K562 (cell line): ENCODE data around the gene KRI1. TPM values are rescaled to one million over a fixed set of nuclear protein-coding genes. Genes with fewer than 3 reads are reported as not detected.

ENCODE experiments used
- EZH2 ChIP-seq: IDR thresholded peaks from 2 replicates; pipeline ENCODE4 v1.6.1; 2012; ENCODE audit warnings: low read depth, mild to moderate bottlenecking, inconsistent platforms, low read length, borderline replicate concordance
- MTA1 ChIP-seq: fragments of 450-650 bp; IDR thresholded peaks from 2 replicates; pipeline ENCODE4 v1.6.1; 2017; ENCODE audit warnings: borderline replicate concordance
- NCOA6 ChIP-seq: fragments of 450-650 bp; IDR thresholded peaks from 2 replicates; pipeline ENCODE4 v1.6.1; 2017; ENCODE audit warnings: mild to moderate bottlenecking
- PTBP1 ChIP-seq: fragments of 200-400 bp; formaldehyde crosslinking; IDR thresholded peaks from 2 replicates; pipeline ENCODE4 v1.6.1; 2017; ENCODE audit warnings: low read depth, low read length
- RBM25 ChIP-seq: fragments of 200-400 bp; formaldehyde crosslinking; IDR thresholded peaks from 2 replicates; pipeline ENCODE4 v1.6.1; 2018; ENCODE audit warnings: low read length, low read depth, moderate library complexity; ENCODE audit not compliant: severe bottlenecking
- ZNF407 ChIP-seq: fragments of 450-650 bp; IDR thresholded peaks from 2 replicates; pipeline ENCODE4 v1.6.1; 2016; ENCODE audit warnings: low read depth
- polyA plus RNA-seq, 8 experiments: library from polyadenylated mRNA; depleted of rRNA in 4 of 8; stranded (reverse) in 5 of 8; unstranded in 3 of 8; fragments of >200 nt; fragmentation: Nextera tagmentation in 2 of 8; fragmentation: Illumina TruSeq in 1 of 8; extraction: Ambion mirVana in 2 of 8; extraction: Trizol in 1 of 8; gene quantifications; 2 replicates each; pipeline versions ENCODE4 v1.2.1 to v1.2.3, GENCODE V29; 2011 to 2014; ENCODE audit warnings: inconsistent platforms in 1 of 8, missing spikeins in 1 of 8
- total RNA-seq, 7 experiments: library from RNA; depleted of rRNA in 6 of 7; stranded (reverse); fragments of >200 nt in 6 of 7; fragmentation: Illumina TruSeq in 2 of 7; extraction: Trizol in 2 of 7; gene quantifications; 2 replicates each; pipeline versions ENCODE4 v1.2.1 to v1.2.3, GENCODE V29; 2011 to 2021; ENCODE audit warnings: low replicate concordance in 1 of 7
- TF ChIP-seq, protein P1 (sequence below): fragments of 250-450 bp; sonication (Bioruptor Pico); IDR thresholded peaks from 2 replicates; pipeline ENCODE4 v1.9.0; 2021; ENCODE audit warnings: mild to moderate bottlenecking, inconsistent platforms
- TF ChIP-seq, protein P2 (sequence below): sonication (generic); formaldehyde crosslinking; IDR thresholded peaks from 2 replicates; pipeline ENCODE4 v1.4.0; 2020; ENCODE audit warnings: mild to moderate bottlenecking, missing genetic modification reagents
- TF ChIP-seq, protein P3 (sequence below): fragments of 250-450 bp; sonication (Bioruptor Pico); IDR thresholded peaks from 2 replicates; pipeline ENCODE4 v1.8.0; 2022; ENCODE audit warnings: inconsistent platforms

The KRI1 gene
- total and polyA plus RNA-seq, 9 of the 15 experiments (the other 6 are each of a cell fraction or from before 2014, with no cell fraction given), result 1.1 to 50.7 (median 24.7) TPM

GRCh38 chr19:10580979-10581631 is 15.3 kb upstream of the KRI1 start (continued):
- TF ChIP-seq ZNF407 (no peak), RBM25 (peak; percentile 22), PTBP1 (no peak), EZH2 (no peak), MTA1 (no peak), NCOA6 (no peak)
- TF ChIP-seq, protein P1, sequence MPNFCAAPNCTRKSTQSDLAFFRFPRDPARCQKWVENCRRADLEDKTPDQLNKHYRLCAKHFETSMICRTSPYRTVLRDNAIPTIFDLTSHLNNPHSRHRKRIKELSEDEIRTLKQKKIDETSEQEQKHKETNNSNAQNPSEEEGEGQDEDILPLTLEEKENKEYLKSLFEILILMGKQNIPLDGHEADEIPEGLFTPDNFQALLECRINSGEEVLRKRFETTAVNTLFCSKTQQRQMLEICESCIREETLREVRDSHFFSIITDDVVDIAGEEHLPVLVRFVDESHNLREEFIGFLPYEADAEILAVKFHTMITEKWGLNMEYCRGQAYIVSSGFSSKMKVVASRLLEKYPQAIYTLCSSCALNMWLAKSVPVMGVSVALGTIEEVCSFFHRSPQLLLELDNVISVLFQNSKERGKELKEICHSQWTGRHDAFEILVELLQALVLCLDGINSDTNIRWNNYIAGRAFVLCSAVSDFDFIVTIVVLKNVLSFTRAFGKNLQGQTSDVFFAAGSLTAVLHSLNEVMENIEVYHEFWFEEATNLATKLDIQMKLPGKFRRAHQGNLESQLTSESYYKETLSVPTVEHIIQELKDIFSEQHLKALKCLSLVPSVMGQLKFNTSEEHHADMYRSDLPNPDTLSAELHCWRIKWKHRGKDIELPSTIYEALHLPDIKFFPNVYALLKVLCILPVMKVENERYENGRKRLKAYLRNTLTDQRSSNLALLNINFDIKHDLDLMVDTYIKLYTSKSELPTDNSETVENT (CRISPR knock-in tag), result no peak
- TF ChIP-seq, protein P2, sequence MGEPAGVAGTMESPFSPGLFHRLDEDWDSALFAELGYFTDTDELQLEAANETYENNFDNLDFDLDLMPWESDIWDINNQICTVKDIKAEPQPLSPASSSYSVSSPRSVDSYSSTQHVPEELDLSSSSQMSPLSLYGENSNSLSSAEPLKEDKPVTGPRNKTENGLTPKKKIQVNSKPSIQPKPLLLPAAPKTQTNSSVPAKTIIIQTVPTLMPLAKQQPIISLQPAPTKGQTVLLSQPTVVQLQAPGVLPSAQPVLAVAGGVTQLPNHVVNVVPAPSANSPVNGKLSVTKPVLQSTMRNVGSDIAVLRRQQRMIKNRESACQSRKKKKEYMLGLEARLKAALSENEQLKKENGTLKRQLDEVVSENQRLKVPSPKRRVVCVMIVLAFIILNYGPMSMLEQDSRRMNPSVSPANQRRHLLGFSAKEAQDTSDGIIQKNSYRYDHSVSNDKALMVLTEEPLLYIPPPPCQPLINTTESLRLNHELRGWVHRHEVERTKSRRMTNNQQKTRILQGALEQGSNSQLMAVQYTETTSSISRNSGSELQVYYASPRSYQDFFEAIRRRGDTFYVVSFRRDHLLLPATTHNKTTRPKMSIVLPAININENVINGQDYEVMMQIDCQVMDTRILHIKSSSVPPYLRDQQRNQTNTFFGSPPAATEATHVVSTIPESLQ, result no peak
- TF ChIP-seq, protein P3, sequence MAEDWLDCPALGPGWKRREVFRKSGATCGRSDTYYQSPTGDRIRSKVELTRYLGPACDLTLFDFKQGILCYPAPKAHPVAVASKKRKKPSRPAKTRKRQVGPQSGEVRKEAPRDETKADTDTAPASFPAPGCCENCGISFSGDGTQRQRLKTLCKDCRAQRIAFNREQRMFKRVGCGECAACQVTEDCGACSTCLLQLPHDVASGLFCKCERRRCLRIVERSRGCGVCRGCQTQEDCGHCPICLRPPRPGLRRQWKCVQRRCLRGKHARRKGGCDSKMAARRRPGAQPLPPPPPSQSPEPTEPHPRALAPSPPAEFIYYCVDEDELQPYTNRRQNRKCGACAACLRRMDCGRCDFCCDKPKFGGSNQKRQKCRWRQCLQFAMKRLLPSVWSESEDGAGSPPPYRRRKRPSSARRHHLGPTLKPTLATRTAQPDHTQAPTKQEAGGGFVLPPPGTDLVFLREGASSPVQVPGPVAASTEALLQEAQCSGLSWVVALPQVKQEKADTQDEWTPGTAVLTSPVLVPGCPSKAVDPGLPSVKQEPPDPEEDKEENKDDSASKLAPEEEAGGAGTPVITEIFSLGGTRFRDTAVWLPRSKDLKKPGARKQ (CRISPR knock-in tag), result no peak
